Cerebellar nuclear complex (tissue), 1 donor: Measurements from ENCODE around the gene ELK1.
"Not testable (repeated sequence)": the region's sequence is repeated elsewhere in the genome, so short reads cannot be mapped to it uniquely, and the experiment has no call there.

Source experiments
- DNase-seq, 2 experiments: peaks; one replicate each; lab custom pipeline; 2025; lab: John Stamatoyannopoulos, UW

The ELK1 gene

DNA sequence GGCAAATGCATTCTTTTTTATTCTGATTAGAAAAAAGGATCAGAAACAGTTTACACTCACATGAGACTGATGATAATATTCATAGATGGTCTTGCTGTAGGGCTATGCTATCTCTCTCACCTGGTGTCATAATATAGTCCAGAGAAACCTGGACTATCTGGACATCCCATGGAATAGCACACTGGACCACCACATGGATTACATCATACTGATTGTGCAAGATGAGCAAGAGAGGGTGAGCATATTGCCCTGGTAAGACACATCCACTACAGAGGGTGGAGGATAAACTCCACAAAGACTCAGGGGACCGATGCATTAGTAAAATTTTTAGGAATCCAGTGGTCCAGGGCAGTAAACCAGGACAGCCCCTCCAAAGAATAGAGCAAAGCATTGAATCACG, 38.9 kb downstream of the ELK1 start:
- no peak for DNase-seq

DNA sequence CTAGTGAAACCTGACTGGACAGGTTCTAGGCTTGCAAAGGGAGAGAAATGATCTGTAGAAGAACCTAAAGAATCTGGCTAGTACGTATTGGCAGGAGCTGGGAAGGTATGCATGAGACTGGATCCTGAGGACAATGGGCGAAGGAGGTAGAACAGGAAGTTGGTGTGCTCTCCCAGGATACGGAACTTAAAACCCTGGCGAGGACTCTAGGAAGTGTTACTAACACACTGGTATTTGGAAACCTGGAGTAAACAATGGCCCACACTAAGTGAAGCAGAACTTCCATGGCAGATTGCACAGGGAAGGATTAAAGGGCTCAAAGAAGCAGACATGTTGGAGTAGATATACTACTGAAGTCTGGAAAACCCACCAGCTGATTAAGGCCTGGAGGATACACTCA, 39.9 kb downstream of the ELK1 start:
- DNase-seq, result no peak

DNA sequence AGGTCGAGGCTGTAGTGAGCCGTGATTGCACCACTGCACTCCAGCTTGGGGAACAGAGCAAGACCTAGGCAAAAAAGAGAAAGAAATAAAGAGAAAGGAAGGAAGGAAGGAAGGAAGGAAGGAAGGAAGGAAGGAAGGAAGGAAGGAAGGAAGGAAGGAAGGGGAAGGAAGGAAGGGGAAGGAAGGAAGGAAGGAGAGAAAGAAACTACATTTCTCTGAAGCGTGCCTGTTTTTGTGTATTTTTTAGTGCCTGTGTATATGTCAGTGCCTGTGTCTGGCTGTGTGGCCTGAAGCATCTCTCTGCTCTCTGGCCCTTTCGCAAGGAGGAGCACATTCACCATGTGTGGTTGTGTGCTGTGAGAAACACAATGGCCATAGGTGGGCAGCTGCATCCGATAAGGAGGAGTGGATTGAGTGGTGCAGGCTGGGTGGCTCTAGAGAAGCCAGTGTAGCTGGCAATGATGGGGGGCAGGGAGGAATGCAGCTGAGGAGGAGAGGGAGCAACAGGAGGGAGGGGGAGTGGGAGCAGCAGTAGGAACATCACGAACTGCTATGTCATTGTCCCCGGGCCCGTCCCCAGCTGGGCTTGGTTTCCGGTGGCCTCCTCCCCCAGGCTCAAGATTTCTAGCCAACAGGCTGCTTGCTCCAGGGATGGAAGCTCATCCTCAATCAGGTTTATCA, 42.1 kb downstream of the ELK1 start:
- DNase-seq, result no peak

- DNase-seq, result no peak
Observed at GRCh38 chrX:47607091-47607490, 43.3 kb downstream of the ELK1 start.

DNA sequence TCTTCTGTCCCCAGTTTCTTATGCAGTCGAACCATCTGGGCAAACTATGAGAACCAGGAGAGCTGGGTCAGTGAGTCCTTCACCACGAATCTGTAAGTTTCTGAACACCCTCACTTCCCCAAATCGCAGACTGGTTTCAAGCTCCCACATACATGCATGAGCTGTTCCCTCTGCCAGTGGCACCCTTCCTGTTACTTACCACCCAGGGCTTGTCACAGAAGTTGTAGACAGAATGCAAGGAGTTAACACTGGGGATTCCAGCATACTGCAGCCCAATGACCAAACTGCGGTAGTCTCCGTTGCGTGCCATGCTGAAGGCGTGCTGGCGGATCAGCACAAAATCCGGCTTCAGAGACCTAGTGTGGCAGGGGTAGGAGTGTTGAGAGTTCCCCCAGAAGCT, 45.3 kb downstream of the ELK1 start:
- DNase-seq, result no peak

- DNase-seq, result not testable (repeated sequence)
Observed at GRCh38 chrX:47603125-47603524, 47.2 kb downstream of the ELK1 start.

- no peak for DNase-seq
Observed at GRCh38 chrX:47597222-47597621, 53.1 kb downstream of the ELK1 start.

GRCh38 chrX:47596256-47596655, 54.1 kb downstream of the ELK1 start:
- DNase-seq, result no peak

DNA sequence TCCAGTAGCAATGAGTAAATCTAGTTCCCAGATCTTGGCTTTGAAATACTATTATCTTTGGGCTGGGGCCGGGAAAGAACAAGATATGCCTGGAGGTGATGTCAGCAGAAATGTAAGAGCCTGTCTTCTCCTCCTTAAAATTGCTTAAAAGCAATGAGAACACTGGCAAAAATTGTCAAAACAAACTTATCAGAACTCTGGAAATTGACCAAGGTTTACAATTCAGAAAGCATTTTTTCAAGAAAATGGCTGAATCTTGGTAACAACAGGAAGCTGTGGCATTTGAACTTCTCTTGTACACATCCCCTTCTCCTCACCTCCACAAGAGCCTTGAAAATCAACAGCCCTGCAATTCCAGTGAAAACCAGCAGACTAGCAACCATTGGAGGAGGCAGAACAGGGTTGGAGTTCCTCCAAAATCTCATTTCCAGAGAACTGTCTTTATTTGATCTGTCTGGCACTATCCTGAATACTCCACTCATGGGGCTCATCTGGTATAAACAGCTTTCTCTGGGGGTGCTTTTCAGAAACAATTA, 54.6 kb downstream of the ELK1 start:
- no peak for DNase-seq

DNA sequence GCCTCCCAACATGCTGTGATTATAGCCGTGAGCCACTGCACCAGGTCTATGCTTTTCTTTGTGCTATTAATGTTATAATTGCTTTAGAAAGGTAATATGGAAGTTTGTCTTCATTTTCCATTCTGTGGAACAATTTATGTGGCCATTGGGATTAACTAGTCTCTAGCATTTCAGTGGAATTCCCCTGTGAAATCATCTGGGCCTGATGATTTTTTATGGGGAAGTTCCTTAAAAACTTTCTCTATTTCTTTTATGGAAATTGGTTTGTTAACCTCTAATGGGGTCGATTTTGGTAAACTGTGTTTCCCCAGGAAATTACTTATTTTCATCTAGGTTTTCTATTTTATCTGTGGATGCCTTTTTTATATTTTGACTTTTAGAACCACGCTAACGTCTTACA, 56.8 kb downstream of the ELK1 start:
- DNase-seq, result no peak

GRCh38 chrX:47590984-47591383, 59.4 kb downstream of the ELK1 start:
- DNase-seq, result no peak

DNA sequence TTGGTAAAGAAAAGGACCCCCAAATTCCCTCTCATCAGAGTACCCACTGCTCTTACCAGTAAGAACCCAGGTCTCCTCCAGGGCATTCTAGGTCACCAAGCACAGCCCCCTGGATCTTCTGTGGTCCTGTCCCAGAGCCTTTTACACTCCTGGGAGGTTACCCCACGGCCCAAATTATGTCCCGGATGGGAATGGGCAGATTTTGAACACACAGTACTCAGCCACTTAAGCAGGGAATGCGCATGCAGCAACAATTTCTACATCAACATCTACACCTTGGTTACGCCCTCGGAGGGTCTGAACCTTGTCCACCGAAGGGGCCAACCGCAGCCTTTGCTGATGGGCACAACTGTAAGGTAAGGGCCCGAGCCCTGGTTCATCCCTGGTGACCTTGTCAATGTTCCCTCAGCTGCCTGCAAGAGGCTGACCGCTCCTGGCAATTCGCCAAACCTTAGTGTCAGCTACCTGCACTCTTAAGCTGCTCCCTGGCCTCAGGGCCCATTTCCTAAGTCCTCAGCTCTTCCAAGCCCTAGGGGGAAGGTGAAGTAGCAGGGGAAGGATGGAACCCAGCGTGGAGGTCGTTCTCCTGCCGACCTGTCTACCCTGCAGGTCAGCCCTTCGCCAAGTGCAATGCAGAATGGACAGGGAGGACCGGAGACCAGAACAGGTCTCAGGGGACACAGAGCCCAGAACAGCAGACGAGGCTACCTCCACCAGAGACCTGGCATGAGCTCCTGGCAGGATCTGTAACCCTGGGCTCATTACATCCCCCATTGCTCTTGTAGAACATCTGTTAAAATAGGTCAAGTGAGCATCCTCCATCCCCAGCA, 62.2 kb downstream of the ELK1 start:
- no peak for DNase-seq

- DNase-seq, result no peak
Observed at GRCh38 chrX:47587091-47587891, 63.1 kb downstream of the ELK1 start.

GRCh38 chrX:47586043-47586787, 64.1 kb downstream of the ELK1 start:
- no peak for DNase-seq
